Kidney epithelial cell (primary cell): ENCODE results near the gene C16orf95. TPM values are rescaled to one million over a fixed set of nuclear protein-coding genes. Genes with fewer than 3 reads are reported as not detected.

Experiments
- DNase-seq: peaks from one replicate; pipeline ENCODE4 v3.0.0-alpha.2; 2010; ENCODE audit warnings: low read depth
- H3K27me3 ChIP-seq: 2 replicates; pipeline ENCODE4 v1.6.0; 2011; ENCODE audit warnings: low read length; ENCODE audit not compliant: control insufficient read depth, insufficient read depth
- H3K36me3 ChIP-seq: 2 replicates; pipeline ENCODE4 v1.5.1; 2011; ENCODE audit warnings: low read length; ENCODE audit not compliant: control insufficient read depth, insufficient read depth
- H3K4me3 ChIP-seq: 2 replicates; pipeline ENCODE4 v1.5.1; 2011; ENCODE audit warnings: low read depth, mild to moderate bottlenecking, control low read depth, low read length
- CTCF ChIP-seq: IDR thresholded peaks from 2 replicates; pipeline ENCODE4 v1.5.1; 2011; ENCODE audit warnings: mild to moderate bottlenecking, moderate library complexity, low read length, control low read depth, inconsistent platforms; ENCODE audit not compliant: insufficient read depth, poor library complexity, severe bottlenecking
- total RNA-seq: library from RNA; depleted of rRNA; stranded (reverse); fragments of >200 nt; gene quantifications from 2 replicates; pipeline ENCODE4 v1.2.3, GENCODE V29; 2015

C16orf95 gene
- total RNA-seq, 1 donor from 2014 or later = 1.7 TPM

- Histone ChIP-seq H3K36me3 (no peaks in the 10 kb centered on the region), H3K4me3 (no peak overlapping the region), H3K27me3 (no peaks in the 10 kb centered on the region)
- no peak for DNase-seq
- no peak for TF ChIP-seq CTCF
Measured at GRCh38 chr16:87326151-87326571, 9.0 kb upstream of the C16orf95 start.

GRCh38 chr16:87325423-87325858 is 8.2 kb upstream of the C16orf95 start:
- no peak overlapping the region for H3K4me3 ChIP-seq

GRCh38 chr16:87324411-87325275 is 7.5 kb upstream of the C16orf95 start:
- no peaks in the 10 kb centered on the region for H3K27me3 ChIP-seq
- DNase-seq = no peak
- TF ChIP-seq CTCF = peak; percentile 80

More at GRCh38 chr16:87325423-87325858, 8.2 kb upstream of the C16orf95 start:
- no peak for TF ChIP-seq CTCF
- no peaks in the 10 kb centered on the region for H3K36me3 ChIP-seq
- no peak for DNase-seq
- no peaks in the 10 kb centered on the region for H3K27me3 ChIP-seq

GRCh38 chr16:87323727-87324410 is 6.7 kb upstream of the C16orf95 start:
- TF ChIP-seq CTCF = no peak
- Histone ChIP-seq H3K36me3 (no peaks in the 10 kb centered on the region), H3K4me3 (no peak overlapping the region), H3K27me3 (no peaks in the 10 kb centered on the region)
- no peak for DNase-seq

More at GRCh38 chr16:87324411-87325275, 7.5 kb upstream of the C16orf95 start:
- no peaks in the 10 kb centered on the region for H3K36me3 ChIP-seq
- H3K4me3 ChIP-seq = no peak overlapping the region

- DNase-seq = no peak
- TF ChIP-seq CTCF = no peak
- H3K4me3 ChIP-seq = no peak overlapping the region
- no peaks in the 10 kb centered on the region for H3K27me3 ChIP-seq
- no peaks in the 10 kb centered on the region for H3K36me3 ChIP-seq
Measured at GRCh38 chr16:87322833-87323726, 5.9 kb upstream of the C16orf95 start.
